Stimulated activated CD4-positive, alpha-beta T cell treated with anti-CD3 and anti-CD28 coated beads, TNF-alpha, amount 100 ng/mL, for 4 hours (primary cell): ENCODE results near the gene FANCC.

Source experiments
- DNase-seq, 3 experiments: peaks; one replicate each; pipeline ENCODE4 v3.0.0-alpha.2; 2020; ENCODE audit warnings: low read depth in 3 of 3

FANCC gene

GRCh38 chr9:95086564-95086955 lies 230.9 kb downstream of the FANCC start:
- no peak for DNase-seq

GRCh38 chr9:95085861-95086563 lies 231.5 kb downstream of the FANCC start:
- DNase-seq = no peak

DNA sequence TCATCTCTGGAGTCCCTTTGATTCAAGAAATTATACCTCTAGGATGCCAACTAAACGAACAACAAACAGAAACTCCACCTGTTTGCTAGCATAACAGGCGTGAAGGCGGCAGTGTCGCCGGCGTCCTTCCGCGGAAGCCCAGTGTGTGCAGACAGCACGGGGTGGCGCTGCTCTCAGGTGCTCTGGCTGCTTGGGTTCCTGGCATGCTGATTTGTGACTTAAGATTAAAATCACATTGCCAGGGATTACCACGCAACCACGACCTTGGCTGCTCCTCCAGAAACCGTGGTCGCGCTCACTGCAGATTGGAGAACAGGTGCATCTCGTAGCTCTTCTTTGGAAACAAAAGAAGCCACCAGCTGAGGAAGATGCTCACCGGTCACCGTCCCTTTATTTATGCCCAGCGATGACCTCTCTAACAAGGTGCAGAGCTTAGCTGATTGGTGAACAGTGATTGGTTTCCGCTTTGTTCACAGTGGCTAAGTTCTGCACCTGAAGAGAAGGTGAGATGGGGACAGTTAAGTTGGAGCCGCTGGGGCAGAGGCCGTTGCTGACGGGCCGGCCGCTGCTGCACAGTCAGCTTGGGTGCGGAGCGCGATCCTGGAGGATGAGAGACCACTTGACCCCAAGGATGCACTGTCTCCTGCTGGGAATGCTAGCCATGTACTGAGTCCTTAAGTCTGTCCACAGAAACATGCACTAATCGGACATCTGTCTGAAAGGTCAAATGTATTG lies 232.3 kb downstream of the FANCC start:
- DNase-seq = no peak

- no peak for DNase-seq
Measured at GRCh38 chr9:95084254-95084934, 233.1 kb downstream of the FANCC start.

DNA sequence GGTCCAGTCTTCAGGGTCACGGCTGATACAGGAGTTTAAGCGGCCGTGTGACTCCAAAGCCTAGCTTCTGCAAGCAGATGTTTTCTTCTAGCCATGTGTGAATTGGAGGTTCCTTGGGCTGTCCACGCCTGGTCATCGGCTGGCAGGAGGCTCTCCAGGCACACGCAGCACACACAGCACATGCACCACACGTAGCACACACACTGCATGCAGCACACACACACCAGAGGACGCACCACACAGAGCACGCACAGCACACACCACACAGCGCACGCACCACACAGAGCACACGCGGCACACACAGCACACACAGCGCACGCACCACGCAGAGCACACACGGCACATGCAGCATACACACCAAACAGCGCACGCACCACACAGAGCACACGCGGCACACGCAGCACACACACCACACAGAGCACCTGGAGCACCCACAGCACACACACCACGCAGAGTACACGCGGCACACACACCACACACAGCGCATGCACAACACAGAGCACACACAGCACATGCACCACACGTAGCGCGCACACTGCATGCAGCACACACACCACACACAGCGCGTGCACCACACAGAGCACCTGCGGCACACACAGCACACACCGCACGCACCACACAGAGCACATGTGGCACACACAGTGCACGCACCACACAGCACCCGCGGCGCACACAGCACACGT lies 234.3 kb downstream of the FANCC start:
- no peak for DNase-seq

DNA sequence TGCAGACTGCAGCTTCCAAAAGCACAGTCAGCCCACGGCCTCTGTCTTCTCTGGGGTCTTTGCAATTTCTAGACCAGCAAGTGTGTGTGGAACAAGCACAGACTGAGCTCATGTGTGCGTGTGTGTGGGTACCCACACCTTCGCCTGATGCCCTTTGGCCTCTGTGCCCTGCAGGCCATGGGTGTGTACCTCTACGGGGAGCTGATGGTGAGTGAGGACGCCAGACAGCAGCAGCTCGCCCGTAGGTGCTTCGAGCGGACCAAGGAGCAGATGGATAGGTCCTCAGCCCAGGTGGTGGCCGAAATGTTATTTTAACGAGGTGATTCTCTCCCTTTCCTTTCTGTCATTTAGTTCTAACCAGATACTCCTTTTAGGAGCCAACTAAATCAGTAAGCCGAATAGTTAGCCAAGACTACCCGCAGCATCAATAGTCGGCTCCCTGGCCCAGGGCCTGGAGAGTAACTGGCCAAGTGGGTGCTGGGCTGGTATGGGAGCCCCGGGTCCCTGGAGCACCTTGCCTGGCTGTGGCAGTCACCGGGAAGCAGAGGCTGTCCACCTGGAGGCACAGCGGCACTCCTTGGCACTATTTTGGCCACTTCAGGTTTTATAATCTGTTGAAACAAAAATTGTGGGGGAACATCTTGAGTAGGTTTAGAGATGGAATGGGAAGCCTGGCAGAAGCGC lies 235.0 kb downstream of the FANCC start:
- no peak for DNase-seq

DNA sequence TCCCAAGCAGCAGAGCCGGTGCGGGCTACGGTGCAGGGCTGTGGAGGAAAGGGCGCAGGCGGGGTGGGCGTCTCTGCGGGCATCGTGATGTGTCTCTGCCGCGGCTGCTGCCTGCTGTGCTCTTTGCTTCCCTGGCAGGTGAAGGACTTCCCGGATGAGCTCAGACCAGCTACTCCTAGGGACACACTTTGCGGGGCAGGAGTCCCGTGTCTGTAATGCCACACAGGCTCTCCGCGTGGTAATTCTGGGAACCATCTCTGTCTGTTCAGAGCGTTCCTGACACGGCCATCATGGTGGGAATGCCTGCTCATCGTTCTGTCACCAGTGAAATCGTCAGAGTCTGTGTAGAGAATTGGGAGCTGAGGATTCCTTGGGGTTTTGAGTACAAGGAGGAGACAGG lies 235.5 kb downstream of the FANCC start:
- DNase-seq = no peak

DNA sequence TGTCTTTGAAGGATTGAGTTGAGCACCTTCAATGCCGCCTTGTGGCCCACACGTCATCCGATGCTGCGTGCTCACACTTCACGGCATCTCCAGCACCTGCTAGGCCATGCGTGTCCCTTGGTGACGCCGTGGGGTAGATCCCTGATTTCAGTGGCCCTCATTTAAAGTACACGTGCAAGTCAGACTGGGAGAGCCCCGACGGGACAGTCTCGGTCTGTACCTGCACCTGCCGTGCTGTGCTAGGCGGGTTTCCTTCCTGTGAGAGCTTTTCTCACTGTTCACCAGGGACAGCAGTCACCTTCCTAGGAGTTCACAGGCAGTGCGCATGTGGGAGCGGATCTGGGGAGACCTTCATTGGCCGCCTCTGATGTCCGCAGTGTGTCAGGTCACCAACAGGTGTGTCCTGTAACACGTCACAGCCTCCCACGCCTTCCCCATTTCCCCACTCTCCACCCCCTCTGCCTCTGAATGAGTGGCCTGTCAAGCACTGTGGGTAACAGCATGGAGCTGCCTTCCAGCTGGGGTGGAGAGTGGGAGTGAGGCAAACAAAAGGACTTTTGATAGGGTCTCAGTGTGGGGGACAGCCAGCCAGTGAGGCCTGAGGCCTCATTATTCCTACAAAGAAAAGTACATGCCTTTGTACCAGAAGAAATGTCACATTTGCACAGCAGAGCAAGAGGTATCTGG lies 236.4 kb downstream of the FANCC start:
- no peak for DNase-seq

- DNase-seq = no peak
Measured at GRCh38 chr9:95079461-95079860, 238.0 kb downstream of the FANCC start.

GRCh38 chr9:95078939-95079338 lies 238.6 kb downstream of the FANCC start:
- DNase-seq = no peak

DNA sequence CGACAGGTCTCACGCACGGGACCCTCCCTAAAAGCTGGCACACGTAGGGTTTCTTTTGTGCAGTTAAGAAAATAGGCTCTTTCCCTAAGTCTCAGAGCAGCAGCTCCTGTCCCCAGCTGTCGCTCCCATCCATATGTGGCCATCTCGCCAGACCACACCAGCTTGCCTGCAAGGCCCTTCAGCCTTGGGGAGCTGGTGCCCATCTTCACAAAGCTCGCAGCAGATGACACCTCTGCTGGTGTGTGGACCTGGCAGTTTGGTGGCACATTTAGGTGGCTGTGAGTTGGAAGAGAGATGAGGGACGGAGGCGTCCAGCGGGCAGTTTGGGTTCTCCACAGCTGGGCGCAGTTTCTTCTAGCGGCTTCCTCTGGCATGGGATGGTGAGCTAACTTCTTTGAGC lies 239.0 kb downstream of the FANCC start:
- no peak for DNase-seq

- no peak for DNase-seq
Measured at GRCh38 chr9:95077766-95078370, 239.6 kb downstream of the FANCC start.

- no peak for DNase-seq
Measured at GRCh38 chr9:95077053-95077765, 240.3 kb downstream of the FANCC start.

GRCh38 chr9:95076696-95077052 lies 240.8 kb downstream of the FANCC start:
- no peak for DNase-seq

DNA sequence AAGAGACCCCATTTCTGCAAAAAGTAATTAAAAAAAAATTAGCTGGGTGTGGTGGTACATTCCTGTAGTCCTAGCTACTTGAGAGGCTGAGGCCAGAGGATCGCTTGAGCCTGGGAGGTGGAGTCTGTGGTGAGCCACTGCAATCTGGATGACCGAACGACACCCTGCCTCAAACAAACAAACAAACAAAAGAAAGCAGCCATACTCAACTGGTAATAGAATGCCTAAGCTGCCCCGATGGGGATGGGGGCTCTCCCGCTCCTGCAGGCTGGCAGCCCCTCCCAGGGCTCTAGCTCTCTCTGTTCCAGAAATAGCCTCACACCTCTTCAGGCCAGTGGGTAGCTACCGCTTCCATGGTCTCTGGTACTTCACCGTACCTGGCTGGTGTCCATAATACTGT lies 241.8 kb downstream of the FANCC start:
- no peak for DNase-seq

DNA sequence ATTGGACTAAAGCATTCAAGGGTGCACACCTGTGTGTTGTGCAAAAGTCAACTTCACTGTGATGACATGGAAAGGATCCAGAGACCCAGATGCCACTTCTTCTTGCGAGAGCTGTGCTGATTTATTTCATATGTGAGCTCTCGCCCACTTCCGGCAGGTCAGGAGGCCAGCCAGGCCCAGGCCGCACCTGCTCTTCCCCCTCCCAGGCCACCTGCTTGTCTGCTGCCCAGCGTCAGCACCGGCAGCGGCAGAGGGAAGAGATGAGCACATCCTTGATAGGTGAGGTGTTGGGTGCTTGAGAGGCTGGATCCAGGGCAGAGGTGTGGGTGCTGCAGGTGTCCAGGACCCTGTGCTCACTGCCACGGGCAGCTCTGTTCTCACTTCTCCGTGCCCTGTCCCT lies 242.9 kb downstream of the FANCC start:
- no peak for DNase-seq

GRCh38 chr9:95073918-95074317 lies 243.6 kb downstream of the FANCC start:
- no peak for DNase-seq

GRCh38 chr9:95073042-95073607 lies 244.4 kb downstream of the FANCC start:
- DNase-seq = no peak

DNA sequence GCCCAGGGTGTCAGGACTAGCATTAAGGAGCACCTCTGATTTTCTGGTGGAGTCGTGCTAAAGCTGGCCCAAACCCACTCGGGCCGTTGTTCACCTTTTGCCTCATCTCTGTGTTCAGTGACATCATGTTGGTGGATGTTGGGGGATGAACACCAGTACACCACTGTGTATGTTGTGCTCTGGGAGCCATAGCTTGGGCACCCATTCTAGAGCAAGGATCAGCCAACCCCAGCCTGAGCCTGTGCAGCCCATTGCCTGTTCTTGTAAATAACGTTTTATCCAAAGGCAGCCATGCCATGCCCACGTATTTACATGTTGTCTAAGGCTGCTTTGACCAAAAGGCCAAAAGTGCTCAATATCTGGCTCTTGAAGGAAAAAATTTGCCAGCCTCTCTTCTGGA lies 245.6 kb downstream of the FANCC start:
- no peak for DNase-seq

GRCh38 chr9:95071450-95071849 lies 246.1 kb downstream of the FANCC start:
- no peak for DNase-seq
